ENCODE measurements around the gene RAB11FIP5.

- TF ChIP-seq EZH2phosphoT487 (conservative IDR thresholded peaks at IDR 0.05; ENCODE audit: low read length) = no peak
- TF ChIP-seq, protein P1, sequence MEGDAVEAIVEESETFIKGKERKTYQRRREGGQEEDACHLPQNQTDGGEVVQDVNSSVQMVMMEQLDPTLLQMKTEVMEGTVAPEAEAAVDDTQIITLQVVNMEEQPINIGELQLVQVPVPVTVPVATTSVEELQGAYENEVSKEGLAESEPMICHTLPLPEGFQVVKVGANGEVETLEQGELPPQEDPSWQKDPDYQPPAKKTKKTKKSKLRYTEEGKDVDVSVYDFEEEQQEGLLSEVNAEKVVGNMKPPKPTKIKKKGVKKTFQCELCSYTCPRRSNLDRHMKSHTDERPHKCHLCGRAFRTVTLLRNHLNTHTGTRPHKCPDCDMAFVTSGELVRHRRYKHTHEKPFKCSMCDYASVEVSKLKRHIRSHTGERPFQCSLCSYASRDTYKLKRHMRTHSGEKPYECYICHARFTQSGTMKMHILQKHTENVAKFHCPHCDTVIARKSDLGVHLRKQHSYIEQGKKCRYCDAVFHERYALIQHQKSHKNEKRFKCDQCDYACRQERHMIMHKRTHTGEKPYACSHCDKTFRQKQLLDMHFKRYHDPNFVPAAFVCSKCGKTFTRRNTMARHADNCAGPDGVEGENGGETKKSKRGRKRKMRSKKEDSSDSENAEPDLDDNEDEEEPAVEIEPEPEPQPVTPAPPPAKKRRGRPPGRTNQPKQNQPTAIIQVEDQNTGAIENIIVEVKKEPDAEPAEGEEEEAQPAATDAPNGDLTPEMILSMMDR (IDR thresholded peaks at IDR 0.05; ENCODE audit: insufficient read depth, low read length, poor library complexity, severe bottlenecking) = no peak
Measured at GRCh38 chr2:73053316-73054114, 59.2 kb downstream of the RAB11FIP5 start.
